ENCODE data around the gene CALD1.

Gene CALD1

GRCh38 chr7:134814730-134815364, 35.4 kb downstream of the CALD1 start:
- H4K20me1 ChIP-seq (ENCODE audit: insufficient read depth, low read length, poor library complexity, severe bottlenecking), result no peaks in the 10 kb centered on the region
- no peak for TF ChIP-seq EZH2phosphoT487 (IDR thresholded peaks at IDR 0.05; ENCODE audit: borderline replicate concordance)
- TF ChIP-seq, protein P1, sequence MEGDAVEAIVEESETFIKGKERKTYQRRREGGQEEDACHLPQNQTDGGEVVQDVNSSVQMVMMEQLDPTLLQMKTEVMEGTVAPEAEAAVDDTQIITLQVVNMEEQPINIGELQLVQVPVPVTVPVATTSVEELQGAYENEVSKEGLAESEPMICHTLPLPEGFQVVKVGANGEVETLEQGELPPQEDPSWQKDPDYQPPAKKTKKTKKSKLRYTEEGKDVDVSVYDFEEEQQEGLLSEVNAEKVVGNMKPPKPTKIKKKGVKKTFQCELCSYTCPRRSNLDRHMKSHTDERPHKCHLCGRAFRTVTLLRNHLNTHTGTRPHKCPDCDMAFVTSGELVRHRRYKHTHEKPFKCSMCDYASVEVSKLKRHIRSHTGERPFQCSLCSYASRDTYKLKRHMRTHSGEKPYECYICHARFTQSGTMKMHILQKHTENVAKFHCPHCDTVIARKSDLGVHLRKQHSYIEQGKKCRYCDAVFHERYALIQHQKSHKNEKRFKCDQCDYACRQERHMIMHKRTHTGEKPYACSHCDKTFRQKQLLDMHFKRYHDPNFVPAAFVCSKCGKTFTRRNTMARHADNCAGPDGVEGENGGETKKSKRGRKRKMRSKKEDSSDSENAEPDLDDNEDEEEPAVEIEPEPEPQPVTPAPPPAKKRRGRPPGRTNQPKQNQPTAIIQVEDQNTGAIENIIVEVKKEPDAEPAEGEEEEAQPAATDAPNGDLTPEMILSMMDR (conservative IDR thresholded peaks at IDR 0.05; ENCODE audit: low read length), result no peak
- no peaks in the 10 kb centered on the region for H3K27me3 ChIP-seq (ENCODE audit: insufficient read depth, low read length, poor library complexity, severe bottlenecking)
- no peaks in the 10 kb centered on the region for H3K9me3 ChIP-seq (ENCODE audit: insufficient read depth, low read depth, low read length)
- H3K79me2 ChIP-seq (ENCODE audit: insufficient read depth, low read length), result no peaks in the 10 kb centered on the region
- H2AFZ ChIP-seq (ENCODE audit: low read length), result no peak overlapping the region
- no peaks in the 10 kb centered on the region for H3K36me3 ChIP-seq (ENCODE audit: insufficient read depth, low read length)
- H3K9ac ChIP-seq (ENCODE audit: low read depth, low read length, poor library complexity, severe bottlenecking), result no peak overlapping the region
- no peak overlapping the region for H3K4me3 ChIP-seq (ENCODE audit: low read length, poor library complexity, severe bottlenecking)
- H3K4me2 ChIP-seq (ENCODE audit: low read depth, low read length, poor library complexity, severe bottlenecking), result no peak overlapping the region
- H3K4me1 ChIP-seq (ENCODE audit: insufficient read depth, low read length, poor library complexity, severe bottlenecking), result no peaks in the 10 kb centered on the region
- H3F3A ChIP-seq (ENCODE audit: low read depth), result no peaks in the 10 kb centered on the region
- H3K9me2 ChIP-seq (replicated peaks; ENCODE audit: low read depth, low read length), result no peaks in the 10 kb centered on the region

DNA sequence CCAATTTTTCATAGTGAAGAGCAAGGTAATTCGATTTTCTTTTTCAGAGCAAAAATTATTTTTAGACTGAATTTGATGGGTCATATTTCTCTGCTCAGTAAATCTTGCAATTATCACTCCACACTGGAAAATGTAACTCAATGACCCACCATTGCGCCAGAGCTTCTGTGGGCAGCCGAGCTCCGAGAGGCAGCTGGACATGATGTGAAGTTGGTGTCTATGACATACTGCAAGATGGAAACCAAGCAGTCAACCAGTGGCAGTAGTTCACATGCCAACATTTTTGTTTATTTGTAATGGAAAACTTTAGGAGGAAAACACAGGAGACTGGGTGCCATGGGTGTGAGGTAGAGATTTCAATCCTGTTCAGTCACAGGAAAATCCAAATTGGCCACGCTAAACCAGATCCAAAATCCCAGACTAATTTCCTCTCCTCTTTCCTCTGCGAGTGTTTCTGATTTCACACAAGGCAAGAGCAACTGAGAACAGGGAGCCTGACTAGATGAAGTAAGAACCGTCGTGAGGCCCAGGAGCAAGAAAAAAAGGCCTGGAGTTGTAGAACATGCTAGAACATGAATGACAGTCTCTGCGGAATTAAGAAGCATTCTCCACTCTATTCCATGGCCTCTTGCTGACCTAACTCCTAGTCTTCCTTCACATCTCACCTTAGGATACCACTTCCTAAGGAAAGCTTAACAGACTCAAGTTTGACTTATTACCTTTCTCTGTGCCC, 39.3 kb downstream of the CALD1 start:
- Histone ChIP-seq H3K4me3 (ENCODE audit: low read length, poor library complexity, severe bottlenecking) (no peak overlapping the region), H3K4me2 (ENCODE audit: low read depth, low read length, poor library complexity, severe bottlenecking) (no peak overlapping the region), H3K4me1 (ENCODE audit: insufficient read depth, low read length, poor library complexity, severe bottlenecking) (no peaks in the 10 kb centered on the region), H3K27me3 (ENCODE audit: insufficient read depth, low read length, poor library complexity, severe bottlenecking) (no peaks in the 10 kb centered on the region), H3K79me2 (ENCODE audit: insufficient read depth, low read length) (no peaks in the 10 kb centered on the region), H3K9me3 (ENCODE audit: insufficient read depth, low read depth, low read length) (no peaks in the 10 kb centered on the region), H3K9ac (ENCODE audit: low read depth, low read length, poor library complexity, severe bottlenecking) (no peak overlapping the region), H2AFZ (ENCODE audit: low read length) (no peak overlapping the region), H3K36me3 (ENCODE audit: insufficient read depth, low read length) (no peaks in the 10 kb centered on the region), H4K20me1 (ENCODE audit: insufficient read depth, low read length, poor library complexity, severe bottlenecking) (no peaks in the 10 kb centered on the region), H3F3A (ENCODE audit: low read depth) (no peaks in the 10 kb centered on the region), H3K9me2 (replicated peaks; ENCODE audit: low read depth, low read length) (no peaks in the 10 kb centered on the region)
- TF ChIP-seq EZH2phosphoT487 (IDR thresholded peaks at IDR 0.05; ENCODE audit: borderline replicate concordance), result no peak
- TF ChIP-seq, protein P1 (conservative IDR thresholded peaks at IDR 0.05; ENCODE audit: low read length), result no peak

- Histone ChIP-seq H3K4me2 (ENCODE audit: low read depth, low read length, poor library complexity, severe bottlenecking) (no peak overlapping the region), H3K9me3 (ENCODE audit: insufficient read depth, low read depth, low read length) (no peaks in the 10 kb centered on the region), H3K4me1 (ENCODE audit: insufficient read depth, low read length, poor library complexity, severe bottlenecking) (no peaks in the 10 kb centered on the region), H3K36me3 (ENCODE audit: insufficient read depth, low read length) (no peaks in the 10 kb centered on the region), H3K79me2 (ENCODE audit: insufficient read depth, low read length) (no peaks in the 10 kb centered on the region), H3K9ac (ENCODE audit: low read depth, low read length, poor library complexity, severe bottlenecking) (no peak overlapping the region), H3K27me3 (ENCODE audit: insufficient read depth, low read length, poor library complexity, severe bottlenecking) (no peaks in the 10 kb centered on the region), H3F3A (ENCODE audit: low read depth) (no peaks in the 10 kb centered on the region), H4K20me1 (ENCODE audit: insufficient read depth, low read length, poor library complexity, severe bottlenecking) (no peaks in the 10 kb centered on the region), H3K4me3 (ENCODE audit: low read length, poor library complexity, severe bottlenecking) (no peak overlapping the region), H2AFZ (ENCODE audit: low read length) (no peak overlapping the region), H3K9me2 (replicated peaks; ENCODE audit: low read depth, low read length) (no peaks in the 10 kb centered on the region)
- no peak for TF ChIP-seq EZH2phosphoT487 (IDR thresholded peaks at IDR 0.05; ENCODE audit: borderline replicate concordance)
- TF ChIP-seq, protein P1 (conservative IDR thresholded peaks at IDR 0.05; ENCODE audit: low read length), result no peak
Measured at GRCh38 chr7:134819401-134819800, 40.0 kb downstream of the CALD1 start.

Data from Loucy (cell line).